NCI-H146 treated with DMSO at 0.1 percent for 48 hours (cell line): Measurements from ENCODE around the gene TMEM271.

ENCODE experiments used
- DNase-seq: peaks from one replicate; lab custom pipeline; 2025; ENCODE audit not compliant: unreplicated experiment; lab: John Stamatoyannopoulos, UW

The TMEM271 gene

GRCh38 chr4:576245-576821 is at the start of gene TMEM271:
TSS of gene TMEM271 (minus strand) at chr4:576295. CDS start at chr4:576062, 233 bp downstream.
- no peak for DNase-seq

GRCh38 chr4:625631-626161 is 49.6 kb upstream of the TMEM271 start:
- no peak for DNase-seq

- DNase-seq, result no peak
These were observed 48.9 kb upstream of the TMEM271 start, which contains the start of gene PDE6B for GRCh38 chr4:624705-625590. TSS of gene PDE6B (plus strand) at chr4:625573. CDS start at chr4:625627, 54 bp downstream.

GRCh38 chr4:623914-624566 is 47.9 kb upstream of the TMEM271 start:
- DNase-seq, result no peak

- no peak for DNase-seq
These were observed 47.2 kb upstream of the TMEM271 start for GRCh38 chr4:622996-623913.

- no peak for DNase-seq
These were observed 46.2 kb upstream of the TMEM271 start for GRCh38 chr4:622071-622995.

- no peak for DNase-seq
These were observed 45.4 kb upstream of the TMEM271 start for GRCh38 chr4:621296-622070.

GRCh38 chr4:620851-621261 is 44.8 kb upstream of the TMEM271 start:
- no peak for DNase-seq

- DNase-seq, result no peak
These were observed 44.1 kb upstream of the TMEM271 start for GRCh38 chr4:620201-620600.

GRCh38 chr4:617644-618641 is 41.8 kb upstream of the TMEM271 start:
- no peak for DNase-seq

GRCh38 chr4:616911-617643 is 41.0 kb upstream of the TMEM271 start:
- DNase-seq, result no peak

- no peak for DNase-seq
These were observed 40.0 kb upstream of the TMEM271 start for GRCh38 chr4:616091-616490.

- DNase-seq, result no peak
These were observed 37.0 kb upstream of the TMEM271 start for GRCh38 chr4:613126-613525.

- no peak for DNase-seq
These were observed 36.6 kb upstream of the TMEM271 start for GRCh38 chr4:612749-613125.

GRCh38 chr4:612052-612748 is 36.1 kb upstream of the TMEM271 start:
- DNase-seq, result no peak
